OCI-LY3 (cell line): ENCODE measurements around the gene ABCF2.

Source experiments
- H2AFZ ChIP-seq: fragments of 200-600, 300-600 bp; shearing (Covaris generic); 2 replicates; pipeline ENCODE4 v1.6.0; 2014; ENCODE audit warnings: antibody characterized with exemption, low read depth, low read length
- H3K27ac ChIP-seq: fragments of 200-600, 300-600 bp; sonication (generic); 2 replicates; pipeline ENCODE4 v1.5.1; 2014; ENCODE audit warnings: mild to moderate bottlenecking, low read length, moderate library complexity, mixed read lengths
- H3K27me3 ChIP-seq: fragments of 200-600, 300-600 bp; sonication (generic); 2 replicates; pipeline ENCODE4 v1.6.1; 2014; ENCODE audit warnings: low read depth, low read length, mixed read lengths
- H3K36me3 ChIP-seq: fragments of 200-600, 300-600 bp; sonication (generic); replicated peaks from 2 replicates; pipeline ENCODE3; 2014; ENCODE audit warnings: low read depth, low read length, mixed read lengths
- H3K4me1 ChIP-seq: fragments of 300-600, 200-600 bp; sonication (generic); 2 replicates; pipeline ENCODE4 v1.6.1; 2014; ENCODE audit warnings: low read length, mixed read lengths
- H3K4me2 ChIP-seq: fragments of 200-600, 300-600 bp; sonication (generic); 2 replicates; pipeline ENCODE4 v1.6.1; 2014; ENCODE audit warnings: low read length, mixed read lengths
- H3K4me3 ChIP-seq: fragments of 300-600, 200-600 bp; sonication (generic); 2 replicates; pipeline ENCODE4 v1.5.1; 2014; ENCODE audit warnings: antibody characterized with exemption, mild to moderate bottlenecking, low read length, moderate library complexity
- H3K79me2 ChIP-seq: fragments of 300-600, 200-600 bp; shearing (Covaris generic); 2 replicates; pipeline ENCODE4 v1.6.1; 2014; ENCODE audit warnings: mild to moderate bottlenecking, low read length, mixed read lengths
- H3K9ac ChIP-seq: fragments of 300-600, 200-600 bp; shearing (Covaris generic); 2 replicates; pipeline ENCODE4 v1.6.0; 2014; ENCODE audit warnings: mild to moderate bottlenecking, low read length, moderate library complexity
- H3K9me3 ChIP-seq: fragments of 200-600, 300-600 bp; shearing (Covaris generic); 2 replicates; pipeline ENCODE4 v1.6.1; 2014; ENCODE audit warnings: low read length, mixed read lengths; ENCODE audit not compliant: insufficient read depth
- H4K20me1 ChIP-seq: fragments of 200-600, 300-600 bp; sonication (generic); 2 replicates; pipeline ENCODE4 v1.6.1; 2016; ENCODE audit warnings: low read length, mixed read lengths; ENCODE audit not compliant: insufficient read depth
- CTCF ChIP-seq: fragments of 200-600, 300-600 bp; sonication (generic); IDR thresholded peaks from 2 replicates; pipeline ENCODE4 v1.5.1; 2014; ENCODE audit warnings: antibody characterized with exemption, low read length, low read depth
- EZH2phosphoT487 ChIP-seq: fragments of 200-600 bp; shearing (Covaris generic); IDR thresholded peaks from 2 replicates; pipeline ENCODE4 v1.6.1; 2018; ENCODE audit warnings: antibody characterized with exemption, mixed run types, low read depth

ABCF2 gene

DNA sequence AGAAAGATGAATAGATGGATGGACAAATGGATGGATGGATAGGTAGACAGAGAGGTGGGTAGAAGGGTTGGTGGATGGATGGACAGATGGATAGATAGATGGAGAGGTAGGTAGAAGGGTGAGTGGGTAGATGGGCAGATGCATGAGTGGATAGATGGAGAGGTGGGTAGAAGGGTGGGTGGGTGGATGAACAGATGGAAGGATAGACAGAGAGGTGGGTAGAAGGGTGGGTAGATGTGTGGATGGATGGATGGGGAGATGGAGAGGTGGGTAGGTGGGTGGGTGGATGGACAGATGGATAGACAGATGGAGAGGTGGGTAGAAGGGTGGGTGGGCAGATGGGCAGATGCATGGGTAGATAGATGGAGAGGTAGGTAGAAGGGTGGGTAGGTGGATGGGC lies 29.1 kb downstream of the ABCF2 start:
- H2AFZ ChIP-seq: no peak overlapping the region
- no peak overlapping the region for H3K4me3 ChIP-seq
- H3K4me2 ChIP-seq: no peak overlapping the region
- no peak overlapping the region for H3K27ac ChIP-seq
- TF ChIP-seq CTCF: no peak
- no peak for TF ChIP-seq EZH2phosphoT487
- no peaks in the 10 kb centered on the region for H3K4me1 ChIP-seq
- peaks cover 19% of the 10 kb centered on the region for H4K20me1 ChIP-seq
- H3K9me3 ChIP-seq: no peaks in the 10 kb centered on the region
- H3K27me3 ChIP-seq: peaks cover 97% of the 10 kb centered on the region
- no peaks in the 10 kb centered on the region for H3K79me2 ChIP-seq
- H3K36me3 ChIP-seq: no peaks in the 10 kb centered on the region
- no peak overlapping the region for H3K9ac ChIP-seq

DNA sequence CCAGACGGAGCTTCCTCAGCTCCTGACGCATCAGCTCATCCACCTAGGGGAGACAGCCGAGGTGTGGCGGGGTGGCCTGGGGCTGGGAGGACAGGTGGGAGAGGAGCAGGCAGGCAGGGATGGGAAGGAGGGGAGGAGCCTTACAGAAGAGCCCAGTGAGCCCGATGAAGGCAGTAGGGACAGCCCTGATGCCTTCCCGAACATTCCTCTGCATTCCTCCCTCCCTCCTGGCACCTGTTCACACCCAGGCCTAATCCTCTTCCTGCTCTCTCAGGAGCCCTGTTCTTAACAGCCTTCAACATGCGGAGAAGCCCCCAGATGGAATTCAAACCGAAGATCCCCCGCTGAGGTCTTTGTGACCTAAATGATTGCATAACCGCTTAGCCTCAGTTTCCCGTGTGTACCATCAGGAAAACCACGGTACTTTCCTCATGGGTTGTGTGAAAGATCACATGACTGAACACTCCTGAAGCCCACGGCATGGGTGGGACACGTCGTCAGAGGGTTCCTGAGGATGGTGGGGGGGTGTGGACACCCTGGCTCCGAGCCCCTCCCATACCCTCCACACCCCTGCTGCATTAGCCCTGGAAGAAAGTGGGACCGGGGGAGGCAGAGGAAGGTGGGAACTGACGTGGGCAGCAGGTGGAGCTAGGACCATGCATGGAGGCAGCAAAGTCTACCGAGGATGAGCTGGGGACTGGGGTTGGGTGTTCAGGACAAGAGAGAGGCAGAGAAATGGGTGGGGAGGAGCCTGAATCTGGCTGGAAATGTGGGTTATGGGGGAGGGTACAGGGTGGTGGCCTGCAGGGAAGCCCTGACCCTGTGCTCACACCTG lies 31.2 kb downstream of the ABCF2 start:
- H3K27ac ChIP-seq: no peak overlapping the region
- no peaks in the 10 kb centered on the region for H3K4me1 ChIP-seq
- no peaks in the 10 kb centered on the region for H3K9me3 ChIP-seq
- H3K9ac ChIP-seq: no peak overlapping the region
- no peak for TF ChIP-seq CTCF
- no peak for TF ChIP-seq EZH2phosphoT487
- H3K4me2 ChIP-seq: no peak overlapping the region
- H4K20me1 ChIP-seq: peaks cover 36% of the 10 kb centered on the region
- H2AFZ ChIP-seq: no peak overlapping the region
- no peaks in the 10 kb centered on the region for H3K79me2 ChIP-seq
- peaks cover 99% of the 10 kb centered on the region for H3K27me3 ChIP-seq
- H3K36me3 ChIP-seq: no peaks in the 10 kb centered on the region
- H3K4me3 ChIP-seq: no peak overlapping the region

DNA sequence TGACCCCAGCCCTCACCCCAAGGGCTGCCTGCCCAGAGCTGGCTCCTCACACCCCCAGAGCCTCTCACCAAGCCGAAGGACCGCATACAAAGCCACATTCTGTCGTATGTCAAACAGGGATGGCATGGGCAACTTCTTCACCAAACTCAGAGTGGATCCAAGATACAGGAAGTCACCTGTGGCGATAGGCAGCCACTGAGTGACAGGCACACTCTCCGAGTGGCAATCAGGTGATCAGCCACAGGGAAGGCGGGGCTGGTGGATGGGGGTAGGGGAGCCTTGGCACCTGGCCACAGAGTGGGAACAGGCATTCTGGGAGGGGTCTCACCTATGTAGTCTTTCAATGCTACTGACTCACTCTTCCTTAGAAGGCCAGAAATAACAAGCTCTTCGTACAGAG lies 32.8 kb downstream of the ABCF2 start:
- peaks cover 96% of the 10 kb centered on the region for H3K27me3 ChIP-seq
- peaks cover 13% of the 10 kb centered on the region for H3K4me1 ChIP-seq
- TF ChIP-seq CTCF (no peak), EZH2phosphoT487 (no peak)

DNA sequence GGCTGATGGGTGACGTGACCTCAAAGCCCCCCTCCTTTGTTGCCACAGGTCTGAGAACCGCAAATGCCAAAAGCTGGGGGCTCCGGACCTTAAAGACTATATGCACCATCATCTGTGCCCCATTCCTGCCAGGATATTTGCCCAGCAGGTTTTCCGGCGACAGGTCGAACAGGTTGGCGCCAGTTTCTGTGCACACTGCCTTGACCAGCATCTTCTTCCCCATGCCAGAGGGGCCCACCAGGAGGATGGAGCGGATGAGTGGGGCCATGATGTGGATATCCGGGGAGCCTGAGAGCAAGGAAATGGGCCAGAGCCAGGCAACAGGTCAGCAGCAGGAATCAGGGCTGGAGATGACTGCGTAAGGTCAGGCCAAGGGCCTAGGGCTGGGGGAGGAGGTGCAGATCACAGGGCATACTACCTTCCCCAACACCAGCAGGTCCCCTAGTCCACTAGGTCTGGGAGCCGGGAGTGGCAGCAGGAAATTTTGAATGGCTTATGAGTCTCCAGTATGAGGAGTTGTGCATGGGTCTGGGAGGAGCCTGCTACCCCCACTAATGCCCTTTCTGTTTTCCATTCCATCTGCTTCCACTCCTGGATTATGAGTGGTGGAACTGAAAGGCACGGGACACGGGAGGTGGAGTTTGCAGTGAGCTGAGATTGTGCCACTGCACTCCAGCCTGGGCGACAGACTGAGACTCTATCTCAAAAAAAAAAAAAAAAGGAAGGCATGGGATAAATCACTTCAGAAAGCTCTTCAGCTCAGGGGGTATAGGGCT lies 33.6 kb downstream of the ABCF2 start:
- peaks cover 59% of the 10 kb centered on the region for H4K20me1 ChIP-seq
- no peaks in the 10 kb centered on the region for H3K9me3 ChIP-seq
- H2AFZ ChIP-seq: no peak overlapping the region
- H3K4me3 ChIP-seq: no peak overlapping the region
- peaks cover 21% of the 10 kb centered on the region for H3K4me1 ChIP-seq
- no peaks in the 10 kb centered on the region for H3K79me2 ChIP-seq
- no peaks in the 10 kb centered on the region for H3K36me3 ChIP-seq
- H3K4me2 ChIP-seq: no peak overlapping the region
- H3K9ac ChIP-seq: no peak overlapping the region
- no peak for TF ChIP-seq EZH2phosphoT487
- TF ChIP-seq CTCF: no peak
- H3K27me3 ChIP-seq: peaks cover 93% of the 10 kb centered on the region
- H3K27ac ChIP-seq: no peak overlapping the region

More for the DNA sequence above, 32.8 kb downstream of the ABCF2 start:
- Histone ChIP-seq H3K36me3 (no peaks in the 10 kb centered on the region), H3K27ac (no peak overlapping the region), H3K9ac (no peak overlapping the region), H4K20me1 (peaks cover 52% of the 10 kb centered on the region), H3K4me3 (no peak overlapping the region), H3K4me2 (no peak overlapping the region), H3K9me3 (no peaks in the 10 kb centered on the region), H2AFZ (no peak overlapping the region), H3K79me2 (no peaks in the 10 kb centered on the region)
